Ureter (tissue), 1 donor: Measurements from ENCODE around the gene RAB21. TPM values are rescaled to one million over a fixed set of nuclear protein-coding genes. Genes with fewer than 3 reads are reported as not detected.
"Not testable (repeated sequence)": the region's sequence is repeated elsewhere in the genome, so short reads cannot be mapped to it uniquely, and the experiment has no call there.

ENCODE experiments used
- DNase-seq: peaks from one replicate; pipeline ENCODE4 v3.0.0-alpha.2; 2020; ENCODE audit warnings: low spot score
- total RNA-seq: library from RNA; stranded (reverse); gene quantifications from one replicate; pipeline ENCODE4 v1.2.4, GENCODE V29; 2023
- donor health status: DM: yes; HTN: yes; CAD: no.

Gene RAB21
- total RNA-seq, 1 donor from 2014 or later, result 82.8 TPM

- no peak for DNase-seq
Observed at GRCh38 chr12:71749666-71750065, 5.0 kb upstream of the RAB21 start.

- DNase-seq, result no peak
Observed at GRCh38 chr12:71752891-71753290, 1.8 kb upstream of the RAB21 start.

- DNase-seq, result peak; percentile 53
Observed at GRCh38 chr12:71755146-71755892, 656 bp downstream of the RAB21 start.

- no peak for DNase-seq
Observed at GRCh38 chr12:71756054-71756690, 1.5 kb downstream of the RAB21 start.

GRCh38 chr12:71759941-71760340, 5.3 kb downstream of the RAB21 start:
- DNase-seq, result no peak

GRCh38 chr12:71760471-71760870, 5.8 kb downstream of the RAB21 start:
- no peak for DNase-seq

- DNase-seq, result not testable (repeated sequence)
Observed at GRCh38 chr12:71761354-71761753, 6.7 kb downstream of the RAB21 start.

- no peak for DNase-seq
Observed at GRCh38 chr12:71763677-71764379, 9.2 kb downstream of the RAB21 start.

GRCh38 chr12:71764587-71765321, 10.1 kb downstream of the RAB21 start:
- no peak for DNase-seq

- no peak for DNase-seq
Observed at GRCh38 chr12:71766202-71766601, 11.5 kb downstream of the RAB21 start.

- DNase-seq, result no peak
Observed at GRCh38 chr12:71767183-71767582, 12.5 kb downstream of the RAB21 start.

GRCh38 chr12:71768900-71769299, 14.2 kb downstream of the RAB21 start:
- no peak for DNase-seq

- no peak for DNase-seq
Observed at GRCh38 chr12:71771069-71771468, 16.4 kb downstream of the RAB21 start.

GRCh38 chr12:71772735-71773134, 18.1 kb downstream of the RAB21 start:
- DNase-seq, result no peak

GRCh38 chr12:71780237-71780822, 25.7 kb downstream of the RAB21 start:
- DNase-seq, result no peak

- no peak for DNase-seq
Observed at GRCh38 chr12:71782017-71782416, 27.4 kb downstream of the RAB21 start.

- DNase-seq, result no peak
Observed at GRCh38 chr12:71786829-71787228, 32.2 kb downstream of the RAB21 start.

GRCh38 chr12:71787580-71787979, 32.9 kb downstream of the RAB21 start:
- no peak for DNase-seq

- DNase-seq, result no peak
Observed at GRCh38 chr12:71790331-71790730, 35.7 kb downstream of the RAB21 start.

- DNase-seq, result no peak
Observed at GRCh38 chr12:71791473-71792150, 36.9 kb downstream of the RAB21 start.

GRCh38 chr12:71792599-71792998, 37.9 kb downstream of the RAB21 start:
- DNase-seq, result no peak
